ENCODE measurements around the gene UBFD1. TPM values are rescaled to one million over a fixed set of nuclear protein-coding genes. Genes with fewer than 3 reads are reported as not detected.

UBFD1 gene
- total RNA-seq, 1 experiment from 2014 or later, result 98.2 TPM

DNA sequence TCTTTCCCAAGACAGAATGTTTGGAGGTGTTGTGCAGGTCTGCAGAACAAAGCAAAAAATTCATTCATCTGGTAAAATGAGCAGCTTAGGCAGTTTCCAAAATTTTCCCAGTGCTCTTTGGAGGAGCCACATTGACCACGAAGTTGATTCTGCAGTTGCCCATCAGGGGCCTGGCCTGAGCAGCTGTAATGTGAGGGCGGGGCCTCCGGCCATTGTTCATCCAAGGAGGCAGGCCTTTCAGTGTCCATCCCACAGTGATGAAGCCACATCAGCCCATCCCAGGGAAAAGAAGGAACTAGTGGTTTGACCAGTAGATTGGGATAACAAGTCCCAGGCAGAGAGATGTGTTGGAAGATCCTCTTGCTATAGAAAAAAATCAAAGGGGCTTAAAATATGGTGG, 10.1 kb downstream of the UBFD1 start:
- H2AFZ ChIP-seq, result no peak overlapping the region
- BruUV-seq (replicated peaks), result no TSS peak

GRCh38 chr16:23570992-23571632, 13.6 kb downstream of the UBFD1 start:
- no peaks in the 10 kb centered on the region; the same call in none of the 2 replicates for H4K20me1 ChIP-seq (ENCODE audit: insufficient read depth)
- H3K79me2 ChIP-seq (ENCODE audit: low read depth), result no peaks in the 10 kb centered on the region
- no peak overlapping the region for H3K27ac ChIP-seq
- no peak overlapping the region for H3K4me3 ChIP-seq
- H3K4me1 ChIP-seq (replicated peaks; ENCODE audit: insufficient read depth), result no peaks in the 10 kb centered on the region
- no peak for DNase-seq
- no peaks in the 10 kb centered on the region; the same call in 1 of the 2 replicates for H3F3A ChIP-seq (ENCODE audit: insufficient read depth, low read depth)
- H3K9me3 ChIP-seq (ENCODE audit: insufficient read depth, low read depth), result no peaks in the 10 kb centered on the region
- TF ChIP-seq, protein P1, sequence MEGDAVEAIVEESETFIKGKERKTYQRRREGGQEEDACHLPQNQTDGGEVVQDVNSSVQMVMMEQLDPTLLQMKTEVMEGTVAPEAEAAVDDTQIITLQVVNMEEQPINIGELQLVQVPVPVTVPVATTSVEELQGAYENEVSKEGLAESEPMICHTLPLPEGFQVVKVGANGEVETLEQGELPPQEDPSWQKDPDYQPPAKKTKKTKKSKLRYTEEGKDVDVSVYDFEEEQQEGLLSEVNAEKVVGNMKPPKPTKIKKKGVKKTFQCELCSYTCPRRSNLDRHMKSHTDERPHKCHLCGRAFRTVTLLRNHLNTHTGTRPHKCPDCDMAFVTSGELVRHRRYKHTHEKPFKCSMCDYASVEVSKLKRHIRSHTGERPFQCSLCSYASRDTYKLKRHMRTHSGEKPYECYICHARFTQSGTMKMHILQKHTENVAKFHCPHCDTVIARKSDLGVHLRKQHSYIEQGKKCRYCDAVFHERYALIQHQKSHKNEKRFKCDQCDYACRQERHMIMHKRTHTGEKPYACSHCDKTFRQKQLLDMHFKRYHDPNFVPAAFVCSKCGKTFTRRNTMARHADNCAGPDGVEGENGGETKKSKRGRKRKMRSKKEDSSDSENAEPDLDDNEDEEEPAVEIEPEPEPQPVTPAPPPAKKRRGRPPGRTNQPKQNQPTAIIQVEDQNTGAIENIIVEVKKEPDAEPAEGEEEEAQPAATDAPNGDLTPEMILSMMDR (conservative IDR thresholded peaks at IDR 0.05), result no peak
- no peak for TF ChIP-seq EZH2 (IDR thresholded peaks at IDR 0.05; ENCODE audit: low read depth)
- no peaks in the 10 kb centered on the region for H3K9me2 ChIP-seq (ENCODE audit: insufficient read depth)
- H3K4me2 ChIP-seq, result no peak overlapping the region
- H3K36me3 ChIP-seq (ENCODE audit: low read depth), result peaks cover 19% of the 10 kb centered on the region
- intact Hi-C loops (cut with micrococcal nuclease; ENCODE audit: unreplicated experiment), result no loop called here
- H2AFZ ChIP-seq, result no peak overlapping the region
- CTCF ChIA-PET, result no interaction called here
- POLR2A ChIA-PET (ENCODE audit: unreplicated experiment), result no interaction called here
- no peaks in the 10 kb centered on the region for H3K27me3 ChIP-seq (ENCODE audit: insufficient read depth, low read depth)
- no TSS peak for BruUV-seq (replicated peaks)

More for the DNA sequence above, 10.1 kb downstream of the UBFD1 start:
- intact Hi-C loops (cut with micrococcal nuclease; ENCODE audit: unreplicated experiment), result no loop called here
- H3K36me3 ChIP-seq (ENCODE audit: low read depth), result peaks cover 30% of the 10 kb centered on the region
- no peaks in the 10 kb centered on the region for H3K9me3 ChIP-seq (ENCODE audit: insufficient read depth, low read depth)
- H3K27ac ChIP-seq, result no peak overlapping the region
- H4K20me1 ChIP-seq (ENCODE audit: insufficient read depth), result no peaks in the 10 kb centered on the region; the same call in 1 of the 2 replicates
- ChIA-PET CTCF (no interaction called here), POLR2A (ENCODE audit: unreplicated experiment) (no interaction called here)
- no peak overlapping the region for H3K4me2 ChIP-seq
- no peaks in the 10 kb centered on the region for H3F3A ChIP-seq (ENCODE audit: insufficient read depth, low read depth)
- no peak for TF ChIP-seq EZH2 (IDR thresholded peaks at IDR 0.05; ENCODE audit: low read depth)
- TF ChIP-seq, protein P1 (conservative IDR thresholded peaks at IDR 0.05), result no peak
- no peaks in the 10 kb centered on the region for H3K27me3 ChIP-seq (ENCODE audit: insufficient read depth, low read depth)
- H3K4me3 ChIP-seq, result no peak overlapping the region
- no peaks in the 10 kb centered on the region for H3K9me2 ChIP-seq (ENCODE audit: insufficient read depth)
- H3K4me1 ChIP-seq (replicated peaks; ENCODE audit: insufficient read depth), result no peaks in the 10 kb centered on the region
- DNase-seq, result no peak
- H3K79me2 ChIP-seq (ENCODE audit: low read depth), result no peaks in the 10 kb centered on the region

GRCh38 chr16:23571895-23572294, 14.4 kb downstream of the UBFD1 start:
- no peaks in the 10 kb centered on the region; the same call in 1 of the 2 replicates for H3F3A ChIP-seq (ENCODE audit: insufficient read depth, low read depth)
- DNase-seq, result no peak
- no peak overlapping the region for H3K4me3 ChIP-seq
- no peaks in the 10 kb centered on the region for H3K4me1 ChIP-seq (replicated peaks; ENCODE audit: insufficient read depth)
- no peaks in the 10 kb centered on the region for H3K27me3 ChIP-seq (ENCODE audit: insufficient read depth, low read depth)
- intact Hi-C loops (cut with micrococcal nuclease; ENCODE audit: unreplicated experiment), result no loop called here
- TF ChIP-seq, protein P1 (conservative IDR thresholded peaks at IDR 0.05), result no peak
- TF ChIP-seq EZH2 (IDR thresholded peaks at IDR 0.05; ENCODE audit: low read depth), result no peak
- no peak overlapping the region for H3K27ac ChIP-seq
- H3K9me2 ChIP-seq (ENCODE audit: insufficient read depth), result no peaks in the 10 kb centered on the region
- POLR2A ChIA-PET (ENCODE audit: unreplicated experiment), result no interaction called here
- H3K79me2 ChIP-seq (ENCODE audit: low read depth), result no peaks in the 10 kb centered on the region
- no peak overlapping the region for H2AFZ ChIP-seq
- H3K4me2 ChIP-seq, result no peak overlapping the region
- H4K20me1 ChIP-seq (ENCODE audit: insufficient read depth), result no peaks in the 10 kb centered on the region; the same call in none of the 2 replicates
- CTCF ChIA-PET, result no interaction called here
- H3K36me3 ChIP-seq (ENCODE audit: low read depth), result peaks cover 16% of the 10 kb centered on the region
- H3K9me3 ChIP-seq (ENCODE audit: insufficient read depth, low read depth), result no peaks in the 10 kb centered on the region
- BruUV-seq (replicated peaks), result no TSS peak

Measured in PC-9 (cell line).